ENCODE data around the gene FGF12.
"Not testable (repeated sequence)": the region's sequence is repeated elsewhere in the genome, so short reads cannot be mapped to it uniquely, and the experiment has no call there.

FGF12 gene
- total RNA-seq: 0 to 0.39 (median 0) reads per million in 3 experiments

DNA sequence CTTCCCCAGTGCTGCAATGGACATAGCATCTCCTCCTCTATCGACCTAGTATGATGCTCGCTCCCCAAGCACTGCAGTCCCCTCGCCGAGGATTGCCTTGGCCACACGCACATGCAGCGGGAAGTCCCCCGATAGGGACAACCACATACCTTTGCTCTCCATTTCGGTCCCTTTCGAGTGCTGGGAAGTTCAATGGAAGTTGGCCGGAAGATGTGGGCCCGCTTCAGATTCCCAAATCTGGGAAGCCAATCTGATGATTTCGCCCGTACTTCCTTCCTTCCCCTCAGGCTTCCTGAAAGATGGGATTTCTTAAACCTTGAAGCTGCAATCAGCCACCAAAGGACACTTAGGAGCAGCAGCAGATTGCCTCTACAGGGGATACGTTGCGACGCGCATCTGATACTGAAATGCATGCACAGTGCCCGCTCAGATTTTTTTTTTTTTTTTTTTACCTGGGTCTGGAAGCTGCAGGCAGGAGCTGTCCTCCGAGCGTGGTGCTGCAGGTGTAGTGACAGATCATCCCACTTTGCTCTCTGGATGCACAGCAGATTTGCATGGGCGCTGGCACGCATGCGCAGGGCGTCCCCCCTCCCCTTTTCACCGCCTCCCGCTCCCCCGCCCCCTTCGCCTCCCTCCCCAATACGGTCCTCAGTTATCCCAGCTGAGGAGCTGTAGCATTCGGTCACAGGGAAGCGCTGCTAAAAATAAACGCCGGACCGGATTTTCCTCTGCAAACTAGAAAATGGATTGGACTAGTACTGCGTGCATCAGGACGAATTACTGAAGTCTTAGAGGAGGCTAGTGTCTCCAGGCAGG lies at the start of gene FGF12:
Gene FGF12 (minus strand): TSS at position 510 of the 816 bp plus-strand sequence.
- DNase-seq: no peak

DNA sequence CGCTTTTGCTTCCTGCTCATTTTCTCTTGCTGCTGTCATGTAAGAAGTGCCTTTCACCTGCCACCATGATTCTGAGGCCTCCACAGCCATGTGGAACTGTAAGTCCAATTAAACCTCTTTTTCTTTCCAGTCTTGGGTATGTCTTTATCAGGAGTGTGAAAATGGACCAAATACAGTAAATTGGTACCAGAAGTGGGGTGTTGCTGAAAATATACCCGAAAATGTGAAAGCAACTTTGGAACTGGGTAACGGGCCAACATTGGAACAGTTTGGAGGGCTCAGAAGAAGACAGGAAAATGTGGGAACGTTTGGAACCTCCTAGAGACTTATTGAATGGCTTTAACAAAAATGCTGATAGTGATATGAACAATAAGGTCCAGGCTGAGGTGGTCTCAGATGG lies 47.0 kb upstream of the FGF12 start:
- not testable (repeated sequence) for DNase-seq

DNA sequence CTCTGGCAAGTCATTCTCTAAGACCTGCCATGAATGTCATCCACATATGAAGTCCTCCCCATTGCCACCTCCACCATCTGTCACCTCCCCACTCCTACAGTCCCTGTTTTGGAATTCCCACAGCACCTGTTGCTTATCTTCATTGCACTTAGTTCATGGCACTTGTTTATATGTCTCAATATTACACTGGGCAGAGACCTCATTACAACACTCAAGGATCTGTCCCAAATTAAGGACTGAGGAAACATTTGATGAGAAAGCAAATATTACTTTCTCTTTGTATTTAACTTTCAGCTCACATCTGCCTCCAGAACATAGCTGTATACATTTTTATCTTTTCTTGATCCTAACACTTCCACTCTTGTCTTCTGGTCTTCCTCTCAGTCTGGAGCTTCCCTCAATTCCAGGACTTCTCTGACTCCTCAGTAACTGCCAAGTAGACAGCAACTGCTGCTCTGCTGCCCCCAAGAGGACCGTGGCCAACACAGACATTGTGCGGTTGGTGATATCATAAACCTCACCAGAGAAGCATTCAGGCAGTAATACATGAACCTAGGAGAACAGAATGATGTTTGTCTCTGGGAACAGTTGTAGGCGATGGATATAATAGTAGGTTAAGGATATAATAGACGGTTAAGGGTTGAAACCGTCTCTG lies 45.0 kb upstream of the FGF12 start:
- DNase-seq: no peak

DNA sequence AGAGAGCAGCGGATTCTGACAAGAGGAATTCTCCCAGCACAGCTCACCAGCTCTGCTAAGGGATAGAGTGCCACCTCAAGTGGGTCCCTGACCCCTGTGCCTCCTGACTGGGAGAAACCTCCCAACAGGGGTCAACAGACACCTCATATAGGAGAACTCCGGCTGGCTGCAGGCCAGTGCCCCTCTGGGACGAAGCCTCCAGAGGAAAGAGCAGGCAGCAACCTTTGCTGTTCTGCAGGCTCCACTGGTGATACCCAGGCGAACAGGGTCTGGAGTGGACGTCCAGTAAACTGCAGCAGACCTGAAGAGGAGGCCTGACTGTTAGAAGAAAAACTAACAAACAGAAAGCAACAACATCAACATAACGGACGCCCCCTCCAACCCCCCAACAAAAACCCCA lies 31.3 kb upstream of the FGF12 start:
- DNase-seq: no peak

DNA sequence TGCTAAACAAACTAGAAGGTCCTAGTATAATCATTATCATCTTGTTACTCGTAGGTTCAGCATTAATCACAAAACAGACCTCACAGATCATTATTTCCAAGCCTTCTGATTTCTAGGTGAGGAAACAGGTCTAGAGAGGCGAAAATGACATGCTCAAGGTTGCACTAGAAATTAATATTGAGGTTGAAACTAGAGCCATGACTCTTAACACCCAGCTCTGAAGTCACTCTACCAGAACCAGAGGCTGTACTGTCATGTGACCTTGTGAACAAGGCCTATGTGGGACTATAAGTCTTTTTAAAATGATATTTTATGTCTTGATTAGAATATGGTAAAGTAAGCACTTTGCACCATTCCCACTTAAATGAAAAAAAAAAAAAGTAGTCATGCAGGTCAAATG lies 23.8 kb upstream of the FGF12 start:
- no peak for DNase-seq

DNA sequence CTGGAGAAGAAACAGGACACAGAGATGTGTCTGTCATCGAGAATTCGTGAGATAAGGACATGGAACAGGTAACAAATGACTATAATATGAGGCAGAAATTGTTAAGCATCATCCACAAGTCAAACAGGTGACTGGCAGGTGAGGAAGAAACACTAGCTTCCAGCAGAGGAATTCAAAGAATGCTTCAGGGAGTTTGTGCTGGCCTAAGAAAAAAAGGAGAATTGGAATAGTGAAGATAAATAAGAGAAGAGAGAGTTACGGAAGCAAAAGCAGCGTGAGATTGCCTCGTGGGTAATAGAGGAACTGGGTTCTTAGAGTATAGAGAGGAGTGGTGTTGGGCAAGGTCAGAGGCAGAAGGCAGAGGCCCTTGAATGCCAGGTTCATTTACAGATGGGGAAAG lies 22.9 kb upstream of the FGF12 start:
- no peak for DNase-seq

DNA sequence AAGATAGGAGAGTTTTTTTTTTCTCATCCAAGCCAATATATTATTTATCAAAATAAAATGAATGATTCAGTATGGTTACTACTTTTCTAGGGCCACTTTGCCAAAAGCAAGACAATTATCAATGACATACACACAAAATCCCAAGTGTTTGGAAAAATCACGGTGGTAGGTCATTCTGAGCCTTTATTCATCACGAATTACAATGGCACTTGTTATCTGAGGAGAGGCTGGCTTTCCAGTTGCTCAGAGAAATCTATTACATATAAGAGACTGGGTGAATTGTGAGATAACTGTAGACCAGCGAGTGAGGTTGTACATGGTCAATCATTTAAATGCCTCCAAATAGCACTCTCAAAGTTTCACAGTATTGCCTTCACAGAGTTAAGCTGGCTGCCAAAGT lies 20.4 kb upstream of the FGF12 start:
- DNase-seq: no peak

DNA sequence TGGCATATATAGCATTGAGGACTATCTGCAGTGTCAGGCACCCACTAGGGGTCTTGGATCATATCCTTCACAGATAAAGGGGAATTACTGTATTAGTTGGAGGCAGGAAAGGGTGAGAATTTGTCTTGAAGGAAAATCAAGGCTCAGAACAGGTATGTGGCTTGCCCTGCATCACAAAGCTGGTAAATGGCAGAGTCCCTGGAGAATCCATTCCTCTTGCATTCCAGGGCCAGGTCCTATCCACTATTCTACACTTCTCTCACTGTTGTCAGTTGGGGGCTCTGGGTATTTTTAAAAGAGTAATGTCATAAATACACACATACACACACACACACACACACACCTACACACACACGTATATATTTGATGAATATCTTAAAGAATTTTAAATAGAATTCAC lies 19.8 kb upstream of the FGF12 start:
- DNase-seq: no peak

DNA sequence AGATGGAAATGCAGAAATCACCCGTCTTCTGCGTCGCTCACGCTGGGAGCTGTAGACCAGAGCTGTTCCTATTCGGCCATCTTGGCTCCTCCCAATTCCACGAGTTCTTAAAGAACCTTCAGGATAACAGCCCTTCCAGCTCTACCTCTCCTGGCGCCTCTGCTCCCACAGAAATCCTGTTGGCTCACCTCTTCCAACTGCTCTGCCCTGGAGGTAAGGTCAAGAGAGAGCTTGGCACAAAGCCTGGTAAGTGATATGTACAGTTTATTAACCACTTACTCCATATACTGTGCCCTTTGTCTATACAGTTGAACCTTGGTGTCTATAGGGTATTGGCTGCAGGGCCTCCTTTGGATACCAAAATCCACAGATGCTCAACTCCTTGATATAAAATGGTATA lies 17.8 kb upstream of the FGF12 start:
- no peak for DNase-seq

DNA sequence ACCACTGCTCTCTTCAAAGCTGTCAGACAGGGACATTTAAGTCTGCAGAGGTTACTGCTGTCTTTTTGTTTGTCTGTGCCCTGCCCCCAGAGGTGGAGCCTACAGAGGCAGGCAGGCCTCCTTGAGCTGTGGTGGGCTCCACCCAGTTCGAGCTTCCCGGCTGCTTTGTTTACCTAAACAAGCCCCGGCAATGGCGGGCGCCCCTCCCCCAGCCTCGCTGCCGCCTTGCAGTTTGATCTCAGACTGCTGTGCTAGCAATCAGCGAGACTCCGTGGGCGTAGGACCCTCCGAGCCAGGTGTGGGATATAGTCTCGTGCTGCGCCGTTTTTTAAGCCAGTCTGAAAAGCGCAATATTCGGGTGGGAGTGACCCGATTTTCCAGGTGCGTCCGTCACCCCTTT lies 17.3 kb upstream of the FGF12 start:
- DNase-seq: not testable (repeated sequence)

DNA sequence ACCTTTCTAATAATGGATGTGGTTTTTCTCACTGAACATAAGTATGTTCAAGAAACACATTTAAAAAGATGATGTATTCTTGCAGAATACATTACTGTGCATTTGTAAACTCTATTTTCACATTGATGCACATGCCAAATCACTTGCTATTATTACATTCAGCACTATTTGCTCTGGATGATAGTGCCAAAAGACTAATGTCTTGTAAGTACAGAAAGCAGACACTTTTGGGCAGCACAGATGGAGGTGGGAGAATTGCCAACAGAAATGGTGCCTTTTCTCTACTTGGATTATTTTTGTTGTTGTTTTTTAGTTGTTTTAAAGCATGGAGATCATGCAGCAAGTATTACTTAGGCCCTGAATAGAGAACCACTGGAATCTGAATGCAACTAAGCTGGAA lies 10.2 kb upstream of the FGF12 start:
- DNase-seq: no peak

DNA sequence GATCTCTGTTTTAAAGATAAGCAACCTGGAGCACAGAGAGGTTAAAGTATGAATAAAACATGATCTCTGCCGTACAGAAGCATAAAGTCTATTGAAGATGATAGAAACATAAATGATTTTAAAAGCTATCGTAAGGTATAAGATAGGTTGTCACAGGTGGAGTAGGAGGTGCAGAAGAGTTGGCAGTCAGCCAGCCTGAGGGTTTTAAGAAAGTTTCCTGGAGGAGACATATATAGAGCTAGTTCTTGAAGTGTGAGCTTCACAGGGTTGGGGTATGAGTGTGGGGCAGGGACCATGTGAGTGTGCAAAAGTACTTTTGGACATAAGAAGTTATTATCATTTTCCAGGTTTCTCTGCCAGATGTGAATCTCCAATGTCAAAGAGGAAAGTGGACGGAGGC lies 3.9 kb upstream of the FGF12 start:
- DNase-seq: no peak

DNA sequence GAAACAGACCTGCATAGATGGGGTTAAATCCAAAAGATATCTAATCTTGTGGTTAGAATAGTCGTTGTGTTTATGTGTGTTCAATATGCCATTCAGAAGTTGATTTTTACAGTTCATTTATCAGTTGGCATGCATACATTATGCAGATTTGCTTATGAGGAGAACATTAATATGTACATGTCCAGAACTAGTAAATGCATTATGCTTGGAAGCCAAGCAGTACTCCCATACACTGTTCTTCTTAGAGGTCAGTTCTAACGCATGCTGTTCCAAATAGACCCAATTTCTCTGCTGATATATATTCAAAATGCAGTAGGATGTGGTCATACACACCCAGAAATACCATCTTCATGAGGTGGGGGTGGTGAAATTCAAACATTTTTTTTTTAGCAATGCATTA lies 956 bp downstream of the FGF12 start:
- DNase-seq: no peak

DNA sequence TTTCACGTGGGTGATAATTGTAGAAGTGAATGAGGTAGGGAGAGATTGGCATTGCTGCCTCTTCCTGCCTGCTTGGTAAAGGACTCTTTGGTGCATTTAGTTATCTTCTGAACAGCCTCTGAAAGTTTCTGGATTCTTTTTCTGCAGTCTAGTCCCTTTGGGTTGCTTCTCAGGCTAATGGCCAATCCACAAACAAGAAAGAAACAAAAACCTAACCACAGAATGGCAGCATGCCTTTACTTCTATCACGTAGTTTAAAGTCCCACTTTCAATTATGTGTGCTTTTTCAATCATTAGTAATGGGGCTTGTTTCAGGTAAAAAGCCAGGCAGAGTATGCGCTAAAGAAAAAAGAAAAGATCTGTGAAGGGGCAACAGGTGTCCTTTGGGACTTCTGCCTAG lies 7.4 kb downstream of the FGF12 start:
- no peak for DNase-seq

DNA sequence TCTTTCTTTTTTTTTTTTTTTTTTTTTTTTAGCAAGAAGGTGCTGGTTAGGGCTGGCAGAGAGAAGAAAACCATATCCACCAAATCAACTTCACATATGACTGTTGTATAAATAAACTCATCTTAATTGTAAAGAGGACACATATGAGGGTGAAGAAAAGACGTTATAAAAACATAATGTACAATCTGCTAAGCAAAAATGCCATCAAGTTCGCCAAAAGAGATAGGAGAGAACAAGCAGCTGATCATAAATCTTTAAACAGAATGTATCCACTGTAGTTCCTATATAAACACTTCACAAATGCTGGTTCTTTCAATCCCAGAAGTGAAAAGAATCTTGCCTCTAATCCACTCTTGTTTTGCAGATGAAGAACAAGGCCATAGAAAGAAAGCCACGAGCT lies 9.2 kb downstream of the FGF12 start:
- DNase-seq: no peak

DNA sequence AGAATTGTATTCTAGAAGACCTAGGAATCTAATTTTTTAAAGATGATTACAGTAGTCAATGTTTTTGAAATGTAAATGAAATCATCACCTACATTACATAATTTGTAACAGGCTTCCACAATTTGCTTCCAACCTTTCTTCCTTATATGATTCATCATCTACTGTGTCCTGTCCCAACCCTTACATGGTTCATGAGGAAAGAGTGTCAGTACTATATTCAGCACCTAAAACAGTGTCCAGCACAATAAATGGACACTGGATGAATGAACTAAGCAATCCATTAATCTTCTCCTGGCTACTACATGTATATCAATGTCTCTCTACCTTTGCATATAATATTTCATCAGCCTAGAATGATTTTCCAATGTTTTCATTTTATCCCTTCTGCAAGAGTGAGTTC lies 12.2 kb downstream of the FGF12 start:
- no peak for DNase-seq

DNA sequence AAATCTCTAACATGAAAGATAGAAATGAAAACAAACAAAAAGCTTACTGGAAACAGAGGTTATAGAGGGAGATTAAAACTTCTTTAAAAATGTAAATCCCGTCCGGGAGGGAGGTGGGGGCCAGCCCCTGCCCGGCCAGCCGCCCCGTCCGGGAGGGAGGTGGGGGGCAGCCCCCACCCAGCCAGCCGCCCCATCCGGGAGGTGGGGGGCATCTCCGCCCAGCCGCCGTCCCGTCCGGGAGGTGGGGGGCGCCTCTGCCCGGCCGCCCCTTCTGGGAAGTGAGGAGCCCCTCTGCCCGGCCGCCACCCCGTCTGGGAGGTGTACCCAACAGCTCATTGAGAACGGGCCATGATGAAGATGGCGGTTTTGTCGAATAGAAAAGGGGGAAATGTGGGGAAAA lies 16.2 kb downstream of the FGF12 start:
- not testable (repeated sequence) for DNase-seq

DNA sequence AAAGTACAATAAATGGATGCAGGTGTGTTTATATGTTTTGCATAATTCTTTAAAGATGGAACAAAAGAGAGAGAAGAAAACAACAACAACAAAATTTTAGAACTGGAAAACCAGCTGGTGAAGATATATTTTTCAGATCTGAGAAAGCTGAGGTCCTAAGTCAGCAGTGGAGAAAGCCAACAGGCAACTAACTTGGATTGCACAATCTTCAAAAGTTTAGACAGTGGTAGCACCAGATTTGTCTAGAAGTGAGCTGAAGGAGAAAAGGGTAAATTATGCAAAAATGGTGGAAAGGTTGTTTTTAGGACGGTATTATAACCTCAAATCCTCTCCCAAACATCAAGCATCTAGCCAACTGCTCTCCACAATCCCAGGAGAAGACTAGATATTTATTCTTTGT lies 17.0 kb downstream of the FGF12 start:
- DNase-seq: no peak

DNA sequence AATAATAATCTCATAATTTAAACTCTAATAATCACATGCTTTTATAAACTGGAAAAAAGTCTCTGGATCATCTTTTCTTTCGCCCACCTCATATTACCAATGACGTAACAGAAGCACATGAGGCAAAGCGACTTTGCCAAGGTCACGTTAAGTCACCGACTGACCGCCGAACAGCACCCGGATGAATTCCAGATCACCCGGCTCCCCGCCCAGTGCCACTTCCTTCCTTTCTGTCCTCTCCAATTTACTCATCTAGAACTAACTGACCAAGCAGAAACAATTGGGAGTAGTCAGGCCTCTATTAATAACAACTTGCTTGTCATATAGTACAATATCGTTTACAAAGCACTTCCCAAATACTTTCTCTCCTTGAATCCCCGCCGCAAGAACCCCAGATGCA lies 21.1 kb downstream of the FGF12 start:
- DNase-seq: no peak

DNA sequence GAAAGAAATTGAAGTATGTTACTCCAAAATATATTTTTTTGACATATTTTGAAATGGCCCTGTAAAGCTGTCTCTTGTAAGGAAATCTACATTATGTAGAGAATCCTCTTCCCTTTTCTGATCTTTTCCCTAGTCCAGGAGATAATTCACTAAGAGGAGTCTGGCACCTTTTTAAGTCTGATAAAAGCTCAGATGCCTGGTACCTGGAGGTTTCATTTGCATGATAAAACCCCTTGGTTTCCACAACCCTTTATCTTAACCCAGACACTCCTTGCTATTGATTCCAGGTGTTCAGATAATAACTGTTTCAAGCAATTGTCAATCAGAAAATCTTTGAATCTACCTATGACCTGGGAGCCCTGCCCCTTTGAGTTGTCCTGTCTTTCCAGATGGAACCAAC lies 26.5 kb downstream of the FGF12 start:
- DNase-seq: no peak

DNA sequence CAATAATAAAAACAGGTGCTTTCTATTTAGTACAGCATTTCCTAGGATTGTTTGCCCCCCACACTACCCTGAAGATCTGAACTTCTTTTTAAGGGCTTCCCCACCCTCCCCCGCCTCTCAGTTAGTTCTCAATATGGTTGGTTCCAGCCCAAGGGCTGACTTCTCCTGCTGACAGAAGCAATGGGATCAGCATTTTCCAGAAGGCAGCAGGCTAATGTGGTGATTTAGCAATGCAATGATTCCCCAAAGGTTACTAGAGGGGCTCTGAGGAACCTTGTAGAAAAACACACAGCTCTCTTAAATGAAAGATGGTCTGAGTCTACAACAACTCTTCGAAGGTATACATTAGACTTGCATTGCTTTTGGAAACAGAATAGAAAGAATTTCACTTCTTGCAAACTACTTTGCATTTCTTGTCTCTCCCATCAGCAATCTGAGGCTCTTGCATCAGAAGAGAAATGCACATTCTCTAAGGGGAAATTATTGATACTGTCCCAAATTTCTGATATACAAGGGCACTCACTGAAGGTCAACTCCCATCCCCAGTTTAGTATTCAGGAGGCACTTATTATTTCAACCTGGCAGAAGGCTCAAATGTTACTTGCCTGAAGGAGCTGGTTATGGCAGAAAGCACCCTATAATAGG lies 30.3 kb downstream of the FGF12 start:
- DNase-seq: no peak

DNA sequence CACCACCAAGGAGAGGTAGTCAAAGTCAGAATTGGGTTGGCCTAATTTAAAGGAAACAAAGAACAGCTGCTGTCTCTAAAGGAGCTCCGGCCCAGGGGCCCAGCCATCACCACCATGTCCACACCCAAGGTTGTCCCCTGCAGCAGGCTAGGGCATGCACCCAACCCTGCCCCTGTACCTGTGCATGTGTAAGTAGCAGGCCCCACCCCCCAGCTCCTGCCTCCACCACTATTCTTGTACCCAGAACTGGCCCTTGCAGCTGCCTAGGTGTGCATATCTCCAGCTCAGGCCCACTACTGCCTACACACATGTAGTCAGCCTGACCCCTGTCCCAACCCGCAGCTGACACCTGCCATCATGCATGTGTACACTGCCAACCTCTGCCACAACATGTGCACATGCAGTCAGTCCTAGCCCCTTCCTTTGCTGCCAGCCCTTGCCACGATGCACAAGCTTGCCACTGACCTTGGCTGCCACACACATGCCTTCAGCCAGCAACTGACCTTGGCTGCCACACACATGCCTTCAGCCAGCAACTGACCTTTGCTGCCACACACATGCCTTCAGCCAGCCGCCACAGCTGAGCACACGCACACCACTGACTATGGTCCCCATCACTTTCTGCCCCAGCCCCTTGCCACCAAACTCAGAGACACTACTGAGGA lies 39.7 kb downstream of the FGF12 start:
- DNase-seq: no peak

DNA sequence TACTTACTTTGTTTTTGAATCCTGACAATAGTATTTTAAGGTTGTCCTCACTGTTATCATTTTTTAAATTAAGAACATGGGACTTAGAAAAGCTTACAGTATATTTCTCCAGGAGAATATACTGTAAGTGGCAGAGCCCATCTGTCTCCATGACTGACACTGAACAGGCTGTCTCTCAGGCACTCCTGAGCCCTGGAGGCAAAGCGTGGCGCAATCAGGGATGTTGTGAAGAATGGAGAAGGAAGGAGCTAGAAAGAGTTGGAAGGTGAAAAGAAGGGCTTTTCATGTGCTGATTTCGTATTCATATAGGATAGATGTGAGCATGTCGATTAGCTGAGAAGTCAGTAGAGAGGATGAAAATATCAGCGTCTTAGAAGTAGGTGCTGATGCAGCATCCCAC lies 41.5 kb downstream of the FGF12 start:
- no peak for DNase-seq

DNA sequence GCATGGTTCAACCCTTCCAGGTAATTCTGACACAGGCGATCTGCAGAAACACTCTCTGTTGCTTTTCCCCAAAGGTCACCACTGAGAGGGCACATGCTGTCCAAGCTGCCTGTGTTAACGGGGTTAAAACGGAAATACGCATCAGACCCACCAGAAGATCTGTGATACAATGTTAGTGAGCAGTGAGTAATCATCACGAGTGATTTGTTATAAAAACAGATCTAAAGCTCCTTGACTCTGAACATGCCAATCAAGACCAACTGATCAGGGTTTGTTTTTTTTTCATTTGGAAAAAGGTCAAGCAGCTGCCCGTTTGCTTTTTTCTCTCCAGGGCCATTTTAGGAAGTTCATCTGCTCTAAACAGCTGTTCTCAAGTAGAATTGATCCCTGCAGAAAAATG lies 43.2 kb downstream of the FGF12 start:
- no peak for DNase-seq
